CD4-positive, CD25-positive, alpha-beta regulatory T cell (primary cell): ENCODE measurements around the gene ATP8A2. TPM values are rescaled to one million over a fixed set of nuclear protein-coding genes. Genes with fewer than 3 reads are reported as not detected.

Experiments used
- ATAC-seq, 2 donors: fragments of 150-1000 bp; cut with Tn5 transposase; one replicate each; pipeline ENCODE4 v1.10.0; 2021; ENCODE audit warnings: low read depth in 2 of 2, moderate number of reproducible peaks in 2 of 2, moderate library complexity in 1 of 2
- DNase-seq, 3 donors: peaks; one replicate each; pipeline versions ENCODE4 v3.0.0 to v3.0.0-alpha.2; 2012 to 2022; ENCODE audit warnings: mixed read lengths in 1 of 3
- H3K27ac ChIP-seq: one replicate; pipeline ENCODE4 v1.7.0; 2013; ENCODE audit warnings: mild to moderate bottlenecking, low read length; ENCODE audit not compliant: insufficient read depth, poor library complexity, severe bottlenecking
- H3K27me3 ChIP-seq: one replicate; pipeline ENCODE4 v1.7.0; 2013; ENCODE audit warnings: low read length; ENCODE audit not compliant: control insufficient read depth, insufficient read depth
- H3K36me3 ChIP-seq: one replicate; pipeline ENCODE4 v1.7.0; 2013; ENCODE audit warnings: mild to moderate bottlenecking, low read length, moderate library complexity; ENCODE audit not compliant: control insufficient read depth, insufficient read depth
- H3K4me1 ChIP-seq: 2 replicates; pipeline ENCODE4 v1.7.0; 2013; ENCODE audit warnings: mild to moderate bottlenecking, low read length; ENCODE audit not compliant: insufficient read depth, control insufficient read depth, poor library complexity, severe bottlenecking
- H3K4me3 ChIP-seq: one replicate; pipeline ENCODE4 v1.7.0; 2013; ENCODE audit warnings: low read depth, mild to moderate bottlenecking, low read length, moderate library complexity
- H3K9me3 ChIP-seq, 2 experiments: 1 replicate in 1 of 2; 2 replicates in 1 of 2; pipeline ENCODE4 v1.7.0; 2013; ENCODE audit warnings: low read length in 2 of 2, mild to moderate bottlenecking in 1 of 2, moderate library complexity in 1 of 2; ENCODE audit not compliant: control insufficient read depth in 2 of 2
- H3K27ac Mint-ChIP-seq, 3 donors: one replicate each; pipeline ENCODE4 v1.8.0; 2020 to 2022; ENCODE audit warnings: mild to moderate bottlenecking in 3 of 3, mixed read lengths in 3 of 3, moderate library complexity in 2 of 3
- H3K27me3 Mint-ChIP-seq: one replicate; pipeline ENCODE4 v1.8.0; 2022; ENCODE audit warnings: mild to moderate bottlenecking, mixed read lengths
- H3K36me3 Mint-ChIP-seq: one replicate; pipeline ENCODE4 v1.8.0; 2020; ENCODE audit warnings: mixed read lengths
- H3K4me1 Mint-ChIP-seq, 4 donors: one replicate each; pipeline ENCODE4 v1.8.0; 2020 to 2022; ENCODE audit warnings: mixed read lengths in 4 of 4, mild to moderate bottlenecking in 1 of 4
- H3K4me3 Mint-ChIP-seq, 4 donors: one replicate each; pipeline ENCODE4 v1.8.0; 2020 to 2022; ENCODE audit warnings: mild to moderate bottlenecking in 4 of 4, mixed read lengths in 4 of 4, moderate library complexity in 3 of 4
- H3K9me3 Mint-ChIP-seq, 7 donors: one replicate each; pipeline ENCODE4 v1.8.0; 2020 to 2022; ENCODE audit warnings: mixed read lengths in 7 of 7, mild to moderate bottlenecking in 3 of 7, moderate library complexity in 2 of 7
- polyA plus RNA-seq, 4 donors: library from polyadenylated mRNA; unstranded; fragments of 300-500 nt; fragmentation: Illumina TruSeq; gene quantifications; one replicate each; pipeline ENCODE4 v1.2.3, GENCODE V29; 2021
- total RNA-seq: library from RNA; stranded (reverse); gene quantifications from one replicate; pipeline ENCODE4 v1.2.3, GENCODE V29; 2022

The ATP8A2 gene
- total and polyA plus RNA-seq, 5 donors from 2014 or later = 0.29 to 0.68 (median 0.55) TPM

- no peaks in the 10 kb centered on the region for H3K27me3 ChIP-seq
- Mint-ChIP-seq H3K27me3 (peaks cover 4% of the 10 kb centered on the region), H3K36me3 (no peaks in the 10 kb centered on the region), H3K4me3 (peak overlapping the region in 3 of 4 donors; percentile 21 to 74 (median 61)), H3K9me3 (peaks cover 0 to 3% (median 0%) of the 10 kb centered on the region in 7 donors), H3K27ac (peak overlapping the region; percentile 39 to 74 (median 60)), H3K4me1 (peaks cover 0 to 53% (median 25%) of the 10 kb centered on the region in 4 donors)
- DNase-seq (peak; percentile 17 to 81 (median 71)), ATAC-seq (peak; percentile 85 to 88)
- H3K9me3 ChIP-seq = no peaks in the 10 kb centered on the region
- H3K4me3 ChIP-seq = peak overlapping the region; percentile 63
- H3K27ac ChIP-seq = peak overlapping the region; percentile 62
- H3K36me3 ChIP-seq = no peaks in the 10 kb centered on the region
- peaks cover 15% of the 10 kb centered on the region for H3K4me1 ChIP-seq
These were observed 503.1 kb downstream of the ATP8A2 start for GRCh38 chr13:25874907-25875306.

- Mint-ChIP-seq H3K27me3 (peaks cover 4% of the 10 kb centered on the region), H3K9me3 (peaks cover 0 to 3% (median 0%) of the 10 kb centered on the region in 7 donors), H3K4me1 (peaks cover 0 to 47% (median 22%) of the 10 kb centered on the region in 4 donors), H3K36me3 (no peaks in the 10 kb centered on the region), H3K27ac (peak overlapping the region; percentile 8 to 95 (median 74)), H3K4me3 (peak overlapping the region in 1 of 4 donors; percentile 34)
- H3K4me1 ChIP-seq = peaks cover 15% of the 10 kb centered on the region
- no peak overlapping the region for H3K4me3 ChIP-seq
- no peaks in the 10 kb centered on the region for H3K27me3 ChIP-seq
- ATAC-seq (no peak), DNase-seq (no peak)
- no peak overlapping the region for H3K27ac ChIP-seq
- H3K36me3 ChIP-seq = no peaks in the 10 kb centered on the region
- H3K9me3 ChIP-seq = no peaks in the 10 kb centered on the region
These were observed 504.5 kb downstream of the ATP8A2 start for GRCh38 chr13:25876247-25876646.

- Histone ChIP-seq H3K27ac (no peak overlapping the region), H3K4me1 (peaks cover 12% of the 10 kb centered on the region), H3K9me3 (no peaks in the 10 kb centered on the region), H3K4me3 (no peak overlapping the region), H3K27me3 (no peaks in the 10 kb centered on the region), H3K36me3 (no peaks in the 10 kb centered on the region)
- H3K4me3 Mint-ChIP-seq = no peak overlapping the region
- ATAC-seq (no peak), DNase-seq (no peak)
- H3K36me3 Mint-ChIP-seq = no peaks in the 10 kb centered on the region
- H3K9me3 Mint-ChIP-seq = peaks cover 0 to 2% (median 0%) of the 10 kb centered on the region in 7 donors
- H3K27me3 Mint-ChIP-seq = peaks cover 7% of the 10 kb centered on the region
- H3K27ac Mint-ChIP-seq = no peak overlapping the region
- peaks cover 0 to 33% (median 18%) of the 10 kb centered on the region in 4 donors for H3K4me1 Mint-ChIP-seq
These were observed 507.7 kb downstream of the ATP8A2 start for GRCh38 chr13:25879466-25879865.

- ATAC-seq (no peak), DNase-seq (no peak)
- Mint-ChIP-seq H3K27ac (no peak overlapping the region), H3K27me3 (peaks cover 7% of the 10 kb centered on the region), H3K4me1 (peaks cover 0 to 15% (median 7%) of the 10 kb centered on the region in 4 donors), H3K36me3 (no peaks in the 10 kb centered on the region), H3K9me3 (peaks cover 0 to 2% (median 0%) of the 10 kb centered on the region in 7 donors), H3K4me3 (peak overlapping the region in 1 of 4 donors; percentile 3)
- no peaks in the 10 kb centered on the region for H3K9me3 ChIP-seq
- H3K27me3 ChIP-seq = no peaks in the 10 kb centered on the region
- no peaks in the 10 kb centered on the region for H3K4me1 ChIP-seq
- H3K4me3 ChIP-seq = no peak overlapping the region
- no peaks in the 10 kb centered on the region for H3K36me3 ChIP-seq
- H3K27ac ChIP-seq = no peak overlapping the region
These were observed 509.6 kb downstream of the ATP8A2 start for GRCh38 chr13:25881136-25881926.

GRCh38 chr13:25881971-25882451, 510.2 kb downstream of the ATP8A2 start:
- ATAC-seq (no peak), DNase-seq (no peak)
- Histone ChIP-seq H3K27ac (no peak overlapping the region), H3K4me1 (no peaks in the 10 kb centered on the region), H3K4me3 (no peak overlapping the region), H3K9me3 (no peaks in the 10 kb centered on the region), H3K27me3 (no peaks in the 10 kb centered on the region), H3K36me3 (no peaks in the 10 kb centered on the region)
- peaks cover 0 to 14% (median 8%) of the 10 kb centered on the region in 4 donors for H3K4me1 Mint-ChIP-seq
- H3K36me3 Mint-ChIP-seq = no peaks in the 10 kb centered on the region
- no peak overlapping the region for H3K27ac Mint-ChIP-seq
- H3K4me3 Mint-ChIP-seq = no peak overlapping the region
- H3K27me3 Mint-ChIP-seq = peaks cover 7% of the 10 kb centered on the region
- peaks cover 0 to 2% (median 0%) of the 10 kb centered on the region in 7 donors for H3K9me3 Mint-ChIP-seq

GRCh38 chr13:25882466-25883357, 510.9 kb downstream of the ATP8A2 start:
- Mint-ChIP-seq H3K27me3 (peaks cover 4% of the 10 kb centered on the region), H3K4me3 (no peak overlapping the region), H3K4me1 (peaks cover 0 to 12% (median 7%) of the 10 kb centered on the region in 4 donors), H3K9me3 (peaks cover 0 to 2% (median 0%) of the 10 kb centered on the region in 7 donors), H3K27ac (peak overlapping the region in 2 of 3 donors; percentile 52 to 69), H3K36me3 (no peaks in the 10 kb centered on the region)
- no peaks in the 10 kb centered on the region for H3K36me3 ChIP-seq
- H3K4me1 ChIP-seq = no peaks in the 10 kb centered on the region
- H3K27ac ChIP-seq = no peak overlapping the region
- no peak overlapping the region for H3K4me3 ChIP-seq
- DNase-seq = peak in 1 of 3 donors; percentile 10
- peak; percentile 34 to 46 for ATAC-seq
- H3K9me3 ChIP-seq = no peaks in the 10 kb centered on the region
- no peaks in the 10 kb centered on the region for H3K27me3 ChIP-seq

- no peak for DNase-seq
- H3K4me1 ChIP-seq = no peaks in the 10 kb centered on the region
- Mint-ChIP-seq H3K36me3 (no peaks in the 10 kb centered on the region), H3K4me1 (peaks cover 9 to 23% (median 14%) of the 10 kb centered on the region in 4 donors), H3K4me3 (no peak overlapping the region), H3K27ac (no peak overlapping the region), H3K27me3 (peaks cover 4% of the 10 kb centered on the region), H3K9me3 (no peaks in the 10 kb centered on the region)
- no peak for ATAC-seq
- no peaks in the 10 kb centered on the region for H3K36me3 ChIP-seq
- no peak overlapping the region for H3K4me3 ChIP-seq
- H3K27ac ChIP-seq = no peak overlapping the region
- no peaks in the 10 kb centered on the region for H3K27me3 ChIP-seq
- no peaks in the 10 kb centered on the region for H3K9me3 ChIP-seq
These were observed 513.6 kb downstream of the ATP8A2 start for GRCh38 chr13:25885418-25885817.
